ENCODE measurements around the gene IQCE. TPM values are rescaled to one million over a fixed set of nuclear protein-coding genes. Genes with fewer than 3 reads are reported as not detected.

Gene IQCE
- total and polyA plus RNA-seq, 2 donors (not counting 1 experiment from before 2014, with no cell fraction given), result 3.5 to 9.5 TPM

GRCh38 chr7:2632733-2633537, 74.2 kb downstream of the IQCE start:
- peak overlapping the region; percentile 71 for H2AFZ ChIP-seq (ENCODE audit: insufficient read depth, low read depth, low read length, poor library complexity, severe bottlenecking)
- Mint-ChIP-seq H3K9me3 (ENCODE audit: insufficient read depth) (no peaks in the 10 kb centered on the region), H3K4me3 (peak overlapping the region; percentile 92), H3K27me3 (no peaks in the 10 kb centered on the region), H3K4me1 (peaks cover 44% of the 10 kb centered on the region), H3K27ac (peak overlapping the region; percentile 91)
- H3K9ac ChIP-seq (ENCODE audit: low read length), result peak overlapping the region; percentile 94
- no peaks in the 10 kb centered on the region for H3K36me3 ChIP-seq (replicated peaks in 1 of 2; ENCODE audit: control extremely low read depth in 1 of 2, control insufficient read depth in 1 of 2, extremely low read depth in 1 of 2, insufficient read depth in 2 of 2, low read length in 1 of 2)
- H3K27me3 ChIP-seq (replicated peaks in 1 of 4; ENCODE audit: control extremely low read depth in 1 of 4, control insufficient read depth in 3 of 4, insufficient read depth in 4 of 4, low read length in 3 of 4), result no peaks in the 10 kb centered on the region
- H3K9me3 ChIP-seq (ENCODE audit: control extremely low read depth in 1 of 3, control insufficient read depth in 2 of 3, insufficient read depth in 1 of 3, low read length in 2 of 3), result no peaks in the 10 kb centered on the region
- DNase-seq (peak; percentile 68), ATAC-seq (ENCODE audit: low read depth) (no peak)
- peak overlapping the region; percentile 68 to 71 for H3K27ac ChIP-seq (ENCODE audit: low read length in 2 of 2)
- peak overlapping the region; percentile 99 for H3K4me2 ChIP-seq (replicated peaks; ENCODE audit: low read depth, low read length, poor library complexity, severe bottlenecking)
- H3K4me3 ChIP-seq (ENCODE audit: control extremely low read depth in 1 of 5, extremely low read depth in 1 of 5, insufficient read depth in 1 of 5, low read depth in 2 of 5, low read length in 4 of 5), result peak overlapping the region; percentile 40 to 97 (median 82)
- peaks cover 56% of the 10 kb centered on the region for H3K79me2 ChIP-seq (ENCODE audit: control insufficient read depth, insufficient read depth, low read length)
- CTCF ChIA-PET, result interaction anchor here (0.6 to 1.3 kb wide), 4 partner anchors 24 to 48 kb away, joined by 3 to 5 read pairs (median 3); no protein-coding TSS in a partner anchor
- H3K4me1 ChIP-seq (ENCODE audit: control insufficient read depth in 2 of 2, insufficient read depth in 2 of 2, low read length in 2 of 2), result peaks cover 33 to 52% of the 10 kb centered on the region in 2 donors
- TF ChIP-seq, protein P1, sequence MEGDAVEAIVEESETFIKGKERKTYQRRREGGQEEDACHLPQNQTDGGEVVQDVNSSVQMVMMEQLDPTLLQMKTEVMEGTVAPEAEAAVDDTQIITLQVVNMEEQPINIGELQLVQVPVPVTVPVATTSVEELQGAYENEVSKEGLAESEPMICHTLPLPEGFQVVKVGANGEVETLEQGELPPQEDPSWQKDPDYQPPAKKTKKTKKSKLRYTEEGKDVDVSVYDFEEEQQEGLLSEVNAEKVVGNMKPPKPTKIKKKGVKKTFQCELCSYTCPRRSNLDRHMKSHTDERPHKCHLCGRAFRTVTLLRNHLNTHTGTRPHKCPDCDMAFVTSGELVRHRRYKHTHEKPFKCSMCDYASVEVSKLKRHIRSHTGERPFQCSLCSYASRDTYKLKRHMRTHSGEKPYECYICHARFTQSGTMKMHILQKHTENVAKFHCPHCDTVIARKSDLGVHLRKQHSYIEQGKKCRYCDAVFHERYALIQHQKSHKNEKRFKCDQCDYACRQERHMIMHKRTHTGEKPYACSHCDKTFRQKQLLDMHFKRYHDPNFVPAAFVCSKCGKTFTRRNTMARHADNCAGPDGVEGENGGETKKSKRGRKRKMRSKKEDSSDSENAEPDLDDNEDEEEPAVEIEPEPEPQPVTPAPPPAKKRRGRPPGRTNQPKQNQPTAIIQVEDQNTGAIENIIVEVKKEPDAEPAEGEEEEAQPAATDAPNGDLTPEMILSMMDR (IDR thresholded peaks at IDR 0.05), result no peak
- TF ChIP-seq EZH2 (IDR thresholded peaks at IDR 0.05; ENCODE audit: borderline replicate concordance, insufficient read depth, low read depth, low read length, poor library complexity, severe bottlenecking), result no peak
- POLR2A ChIA-PET, result interaction anchor here (0.9 to 1.9 kb wide), 2 partner anchors 9 to 121 kb away, joined by 4 to 8 read pairs; no protein-coding TSS in a partner anchor
- peaks cover 19% of the 10 kb centered on the region for H4K20me1 ChIP-seq (ENCODE audit: control insufficient read depth, insufficient read depth, low read length, poor library complexity, severe bottlenecking)
- WGBS (ENCODE audit: insufficient coverage), result 2% methylated on average over 34 of the region's 35 CpGs
- intact Hi-C loops (cut with micrococcal nuclease), result loop anchor here (1.0 to 5.0 kb wide), 4 partner anchors 8 to 231 kb away; partner anchors contain the start of gene CHST12
